Neural progenitor cell (in vitro differentiated cells): ENCODE results near the gene VCL. TPM values are rescaled to one million over a fixed set of nuclear protein-coding genes. Genes with fewer than 3 reads are reported as not detected.
"Not testable (repeated sequence)": the region's sequence is repeated elsewhere in the genome, so short reads cannot be mapped to it uniquely, and the experiment has no call there.

Source experiments
- DNase-seq: peaks from one replicate; pipeline ENCODE4 v3.0.0-alpha.2; 2016; ENCODE audit warnings: low spot score
- H2AFZ ChIP-seq: fragments of 200-600 bp; sonication (generic); replicated peaks from 2 replicates; pipeline ENCODE4 v1.6.1; 2016; ENCODE audit warnings: antibody characterized with exemption
- H3F3A ChIP-seq: fragments of 200-600 bp; sonication (generic); 2 replicates; pipeline ENCODE4 v1.6.1; 2016; ENCODE audit warnings: antibody characterized with exemption, low read depth
- H3K27ac ChIP-seq: fragments of 200-600 bp; sonication (generic); 2 replicates; pipeline ENCODE4 v1.5.1; 2016; ENCODE audit warnings: mild to moderate bottlenecking
- H3K27me3 ChIP-seq: fragments of 200-600 bp; sonication (generic); 2 replicates; pipeline ENCODE4 v1.6.1; 2016; ENCODE audit warnings: mild to moderate bottlenecking, moderate library complexity
- H3K36me3 ChIP-seq: fragments of 200-600 bp; sonication (generic); 2 replicates; pipeline ENCODE4 v1.5.1; 2016
- H3K4me1 ChIP-seq: fragments of 200-600 bp; sonication (generic); 2 replicates; pipeline ENCODE4 v1.6.1; 2016; ENCODE audit warnings: mixed run types
- H3K4me2 ChIP-seq: fragments of 200-600 bp; sonication (generic); 2 replicates; pipeline ENCODE4 v1.6.1; 2016
- H3K4me3 ChIP-seq: fragments of 200-600 bp; sonication (generic); 2 replicates; pipeline ENCODE4 v1.5.1; 2016
- H3K79me2 ChIP-seq: fragments of 200-600 bp; sonication (generic); 2 replicates; pipeline ENCODE4 v1.6.1; 2016; ENCODE audit warnings: low read depth
- H3K9ac ChIP-seq: fragments of 200-600 bp; sonication (generic); 2 replicates; pipeline ENCODE4 v1.6.1; 2016
- H3K9me3 ChIP-seq: fragments of 200-600 bp; sonication (generic); 2 replicates; pipeline ENCODE4 v1.5.1; 2016; ENCODE audit warnings: low read depth
- H4K20me1 ChIP-seq: fragments of 200-600 bp; sonication (generic); 2 replicates; pipeline ENCODE4 v1.6.1; 2016; ENCODE audit warnings: low read depth
- H3K27ac Mint-ChIP-seq: 3 replicates; pipeline ENCODE4 v1.8.0; 2021; ENCODE audit warnings: mixed read lengths
- H3K27me3 Mint-ChIP-seq: 2 replicates; pipeline ENCODE4 v1.8.0; 2022; ENCODE audit warnings: low read depth, mild to moderate bottlenecking, inconsistent platforms, moderate library complexity, mixed read lengths; ENCODE audit not compliant: insufficient read depth
- H3K36me3 Mint-ChIP-seq: 3 replicates; pipeline ENCODE4 v1.8.0; 2021; ENCODE audit warnings: mixed read lengths
- H3K4me1 Mint-ChIP-seq: 3 replicates; pipeline ENCODE4 v1.8.0; 2021; ENCODE audit warnings: mixed read lengths
- H3K4me3 Mint-ChIP-seq: 3 replicates; pipeline ENCODE4 v1.8.0; 2021; ENCODE audit warnings: mild to moderate bottlenecking, moderate library complexity, mixed read lengths
- H3K9me3 Mint-ChIP-seq: 3 replicates; pipeline ENCODE4 v1.8.0; 2020; ENCODE audit warnings: mixed read lengths
- EZH2 ChIP-seq: fragments of 200-600 bp; sonication (generic); IDR thresholded peaks from 2 replicates; pipeline ENCODE4 v1.6.1; 2017; ENCODE audit warnings: antibody characterized with exemption, mild to moderate bottlenecking, moderate library complexity
- EZH2phosphoT487 ChIP-seq: fragments of 200-600 bp; sonication (generic); IDR thresholded peaks from 2 replicates; pipeline ENCODE4 v1.6.1; 2017; ENCODE audit warnings: antibody characterized with exemption
- total RNA-seq: library from RNA; depleted of rRNA; stranded (reverse); fragments of >200 nt; gene quantifications from 2 replicates; pipeline ENCODE4 v1.2.3, GENCODE V29; 2015; ENCODE audit warnings: low replicate concordance
- TF ChIP-seq, protein P1 (sequence below): fragments of 200-600 bp; sonication (generic); IDR thresholded peaks from 2 replicates; pipeline ENCODE4 v1.5.1; 2017; ENCODE audit warnings: antibody characterized with exemption, mild to moderate bottlenecking

The VCL gene
- total RNA-seq, 1 donor from 2014 or later, result 96.9 TPM

DNA sequence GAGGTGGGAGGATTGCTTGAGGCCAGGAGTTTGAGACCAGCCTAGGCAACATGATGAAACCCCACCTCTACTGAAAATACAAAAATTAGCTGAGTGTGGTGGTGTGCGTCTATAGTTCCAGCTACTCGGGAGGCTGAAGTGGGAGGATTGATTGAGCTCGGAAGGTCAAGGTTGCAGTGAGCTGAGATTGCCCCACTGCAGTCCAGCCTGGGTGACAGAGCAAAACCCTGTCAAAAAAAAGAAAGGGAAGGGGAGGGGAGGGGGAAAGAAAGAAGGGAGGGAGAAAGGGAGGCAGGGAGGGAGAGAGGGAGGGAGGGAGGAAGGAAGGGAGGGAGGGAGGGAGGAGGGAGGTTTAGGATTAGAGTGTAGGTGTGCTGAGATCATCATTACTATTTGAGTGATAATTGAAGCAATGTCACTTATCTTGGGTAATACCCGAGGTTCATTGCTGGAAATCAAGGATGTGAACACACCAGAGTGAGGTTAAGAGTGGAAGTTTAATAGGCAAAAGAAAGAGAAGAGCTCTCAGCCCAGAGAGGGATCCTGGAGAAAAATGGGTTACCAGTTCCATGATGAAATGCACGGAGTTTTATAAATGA lies 27.6 kb downstream of the VCL start:
- Histone ChIP-seq H3K27ac (no peak overlapping the region), H2AFZ (no peak overlapping the region), H3F3A (peaks cover 9% of the 10 kb centered on the region), H3K79me2 (peaks cover 96% of the 10 kb centered on the region), H3K9ac (no peak overlapping the region), H4K20me1 (peaks cover 18% of the 10 kb centered on the region), H3K4me2 (no peak overlapping the region), H3K4me1 (peaks cover 12% of the 10 kb centered on the region), H3K9me3 (no peaks in the 10 kb centered on the region), H3K27me3 (no peaks in the 10 kb centered on the region), H3K4me3 (no peak overlapping the region), H3K36me3 (no peaks in the 10 kb centered on the region)
- no peak overlapping the region for H3K27ac Mint-ChIP-seq
- H3K36me3 Mint-ChIP-seq, result peaks cover 3% of the 10 kb centered on the region
- DNase-seq, result no peak
- H3K9me3 Mint-ChIP-seq, result no peaks in the 10 kb centered on the region
- no peak overlapping the region for H3K4me3 Mint-ChIP-seq
- TF ChIP-seq EZH2 (no peak), EZH2phosphoT487 (no peak)
- TF ChIP-seq, protein P1, sequence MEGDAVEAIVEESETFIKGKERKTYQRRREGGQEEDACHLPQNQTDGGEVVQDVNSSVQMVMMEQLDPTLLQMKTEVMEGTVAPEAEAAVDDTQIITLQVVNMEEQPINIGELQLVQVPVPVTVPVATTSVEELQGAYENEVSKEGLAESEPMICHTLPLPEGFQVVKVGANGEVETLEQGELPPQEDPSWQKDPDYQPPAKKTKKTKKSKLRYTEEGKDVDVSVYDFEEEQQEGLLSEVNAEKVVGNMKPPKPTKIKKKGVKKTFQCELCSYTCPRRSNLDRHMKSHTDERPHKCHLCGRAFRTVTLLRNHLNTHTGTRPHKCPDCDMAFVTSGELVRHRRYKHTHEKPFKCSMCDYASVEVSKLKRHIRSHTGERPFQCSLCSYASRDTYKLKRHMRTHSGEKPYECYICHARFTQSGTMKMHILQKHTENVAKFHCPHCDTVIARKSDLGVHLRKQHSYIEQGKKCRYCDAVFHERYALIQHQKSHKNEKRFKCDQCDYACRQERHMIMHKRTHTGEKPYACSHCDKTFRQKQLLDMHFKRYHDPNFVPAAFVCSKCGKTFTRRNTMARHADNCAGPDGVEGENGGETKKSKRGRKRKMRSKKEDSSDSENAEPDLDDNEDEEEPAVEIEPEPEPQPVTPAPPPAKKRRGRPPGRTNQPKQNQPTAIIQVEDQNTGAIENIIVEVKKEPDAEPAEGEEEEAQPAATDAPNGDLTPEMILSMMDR, result no peak
- H3K4me1 Mint-ChIP-seq, result peaks cover 10% of the 10 kb centered on the region
- H3K27me3 Mint-ChIP-seq, result peaks cover 2% of the 10 kb centered on the region

- Histone ChIP-seq H3K27ac (no peak overlapping the region), H2AFZ (no peak overlapping the region), H3K4me3 (no peak overlapping the region), H3K79me2 (peaks cover 96% of the 10 kb centered on the region), H3K4me2 (no peak overlapping the region), H3K4me1 (peaks cover 11% of the 10 kb centered on the region), H3K27me3 (no peaks in the 10 kb centered on the region), H3K9me3 (no peaks in the 10 kb centered on the region), H4K20me1 (peaks cover 17% of the 10 kb centered on the region), H3K9ac (no peak overlapping the region), H3F3A (peaks cover 2% of the 10 kb centered on the region), H3K36me3 (no peaks in the 10 kb centered on the region)
- peaks cover 2% of the 10 kb centered on the region for H3K27me3 Mint-ChIP-seq
- no peaks in the 10 kb centered on the region for H3K9me3 Mint-ChIP-seq
- H3K4me3 Mint-ChIP-seq, result no peak overlapping the region
- no peak overlapping the region for H3K27ac Mint-ChIP-seq
- DNase-seq, result no peak
- peaks cover 13% of the 10 kb centered on the region for H3K4me1 Mint-ChIP-seq
- H3K36me3 Mint-ChIP-seq, result peaks cover 7% of the 10 kb centered on the region
- TF ChIP-seq, protein P1, result no peak
- TF ChIP-seq EZH2 (no peak), EZH2phosphoT487 (no peak)
Measured at GRCh38 chr10:74026428-74027015, 28.6 kb downstream of the VCL start.

- Mint-ChIP-seq H3K9me3 (no peaks in the 10 kb centered on the region), H3K36me3 (peaks cover 7% of the 10 kb centered on the region), H3K27me3 (peaks cover 2% of the 10 kb centered on the region), H3K27ac (no peak overlapping the region), H3K4me3 (no peak overlapping the region), H3K4me1 (peaks cover 9% of the 10 kb centered on the region)
- no peak overlapping the region for H2AFZ ChIP-seq
- H4K20me1 ChIP-seq, result peaks cover 15% of the 10 kb centered on the region
- peaks cover 5% of the 10 kb centered on the region for H3K4me1 ChIP-seq
- H3K4me2 ChIP-seq, result no peak overlapping the region
- peaks cover 86% of the 10 kb centered on the region for H3K79me2 ChIP-seq
- no peaks in the 10 kb centered on the region for H3F3A ChIP-seq
- no peaks in the 10 kb centered on the region for H3K27me3 ChIP-seq
- H3K9ac ChIP-seq, result no peak overlapping the region
- TF ChIP-seq EZH2, result no peak
- H3K36me3 ChIP-seq, result no peaks in the 10 kb centered on the region
- no peak overlapping the region for H3K4me3 ChIP-seq
- no peak overlapping the region for H3K27ac ChIP-seq
- H3K9me3 ChIP-seq, result no peaks in the 10 kb centered on the region
- no peak for DNase-seq
Measured at GRCh38 chr10:74027702-74028101, 29.8 kb downstream of the VCL start.

- Histone ChIP-seq H3K27me3 (no peaks in the 10 kb centered on the region), H3F3A (peaks cover 15% of the 10 kb centered on the region), H3K4me2 (no peak overlapping the region), H3K4me3 (no peak overlapping the region), H4K20me1 (peaks cover 29% of the 10 kb centered on the region), H2AFZ (no peak overlapping the region), H3K79me2 (peaks cover 77% of the 10 kb centered on the region), H3K9me3 (no peaks in the 10 kb centered on the region), H3K36me3 (no peaks in the 10 kb centered on the region), H3K4me1 (peaks cover 22% of the 10 kb centered on the region), H3K9ac (no peak overlapping the region), H3K27ac (no peak overlapping the region)
- Mint-ChIP-seq H3K36me3 (peaks cover 9% of the 10 kb centered on the region), H3K4me3 (no peak overlapping the region), H3K9me3 (no peaks in the 10 kb centered on the region), H3K27me3 (peaks cover 2% of the 10 kb centered on the region), H3K27ac (no peak overlapping the region), H3K4me1 (peaks cover 25% of the 10 kb centered on the region)
- DNase-seq, result no peak
- no peak for TF ChIP-seq EZH2phosphoT487
- TF ChIP-seq, protein P1, result no peak
- no peak for TF ChIP-seq EZH2
Measured at GRCh38 chr10:74029943-74030342, 32.0 kb downstream of the VCL start.

DNA sequence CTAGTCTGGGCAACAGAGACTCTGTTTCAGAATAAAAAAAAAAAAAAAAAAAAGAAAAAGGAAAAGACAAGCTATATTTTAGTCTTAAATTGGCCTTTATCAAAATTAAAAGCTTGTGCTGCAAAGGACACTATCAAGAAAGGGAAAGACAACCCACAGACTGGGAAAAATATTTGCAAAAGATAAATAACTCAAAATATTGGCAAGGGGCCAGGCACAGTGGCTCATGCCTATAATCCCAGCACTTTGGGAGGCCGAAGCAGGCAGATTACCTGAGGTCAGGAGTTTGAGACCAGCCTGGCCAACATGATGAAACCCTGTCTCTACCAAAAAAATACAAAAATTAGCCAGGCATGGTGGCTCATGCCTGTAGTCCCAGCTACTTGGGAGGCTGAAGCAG lies 34.3 kb downstream of the VCL start:
- Histone ChIP-seq H3K79me2 (peaks cover 75% of the 10 kb centered on the region), H3F3A (peaks cover 18% of the 10 kb centered on the region), H3K4me1 (peaks cover 29% of the 10 kb centered on the region), H4K20me1 (peaks cover 29% of the 10 kb centered on the region)
- H3K9ac ChIP-seq, H3K27ac ChIP-seq, H3K36me3 ChIP-seq, H2AFZ ChIP-seq, H3K9me3 ChIP-seq, H3K4me2 ChIP-seq, H3K27me3 ChIP-seq, H3K27ac Mint-ChIP-seq, DNase-seq, H3K4me3 Mint-ChIP-seq, H3K4me3 ChIP-seq, H3K27me3 Mint-ChIP-seq, H3K9me3 Mint-ChIP-seq: not testable (repeated sequence)
- Mint-ChIP-seq H3K4me1 (peaks cover 32% of the 10 kb centered on the region), H3K36me3 (peaks cover 18% of the 10 kb centered on the region)
